C4-2B (cell line): ENCODE data around the gene ASPHD2.

Source experiments
- ZFX ChIP-seq: fragments of 450-650 bp; IDR thresholded peaks from 2 replicates; pipeline ENCODE4 v1.6.1; 2017
- TF ChIP-seq, protein P1 (sequence below): fragments of 450-650 bp; conservative IDR thresholded peaks from 2 replicates; pipeline ENCODE4 v1.5.1; 2017; ENCODE audit warnings: mild to moderate bottlenecking

GRCh38 chr22:26382782-26383181 is 46.3 kb upstream of the ASPHD2 start:
- TF ChIP-seq, protein P1, sequence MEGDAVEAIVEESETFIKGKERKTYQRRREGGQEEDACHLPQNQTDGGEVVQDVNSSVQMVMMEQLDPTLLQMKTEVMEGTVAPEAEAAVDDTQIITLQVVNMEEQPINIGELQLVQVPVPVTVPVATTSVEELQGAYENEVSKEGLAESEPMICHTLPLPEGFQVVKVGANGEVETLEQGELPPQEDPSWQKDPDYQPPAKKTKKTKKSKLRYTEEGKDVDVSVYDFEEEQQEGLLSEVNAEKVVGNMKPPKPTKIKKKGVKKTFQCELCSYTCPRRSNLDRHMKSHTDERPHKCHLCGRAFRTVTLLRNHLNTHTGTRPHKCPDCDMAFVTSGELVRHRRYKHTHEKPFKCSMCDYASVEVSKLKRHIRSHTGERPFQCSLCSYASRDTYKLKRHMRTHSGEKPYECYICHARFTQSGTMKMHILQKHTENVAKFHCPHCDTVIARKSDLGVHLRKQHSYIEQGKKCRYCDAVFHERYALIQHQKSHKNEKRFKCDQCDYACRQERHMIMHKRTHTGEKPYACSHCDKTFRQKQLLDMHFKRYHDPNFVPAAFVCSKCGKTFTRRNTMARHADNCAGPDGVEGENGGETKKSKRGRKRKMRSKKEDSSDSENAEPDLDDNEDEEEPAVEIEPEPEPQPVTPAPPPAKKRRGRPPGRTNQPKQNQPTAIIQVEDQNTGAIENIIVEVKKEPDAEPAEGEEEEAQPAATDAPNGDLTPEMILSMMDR, result no peak
- TF ChIP-seq ZFX, result no peak
